ENCODE results near the gene CLMN. TPM values are rescaled to one million over a fixed set of nuclear protein-coding genes. Genes with fewer than 3 reads are reported as not detected.

The CLMN gene
- total and polyA plus RNA-seq, 2 donors (not counting 3 experiments of a cell fraction or from before 2014, with no cell fraction given), result 0.72 to 9.6 TPM

GRCh38 chr14:95290021-95290420, 29.7 kb downstream of the CLMN start:
- Histone ChIP-seq H3K79me2 (ENCODE audit: control insufficient read depth, insufficient read depth, low read length) (no peaks in the 10 kb centered on the region), H3K9me3 (replicated peaks; ENCODE audit: control insufficient read depth, insufficient read depth, low read length) (no peaks in the 10 kb centered on the region), H3K4me2 (ENCODE audit: insufficient read depth, low read length) (no peak overlapping the region), H3K4me1 (ENCODE audit: control insufficient read depth, extremely low read depth, insufficient read depth, low read length) (peaks cover 10% of the 10 kb centered on the region), H3K27me3 (ENCODE audit: control insufficient read depth in 2 of 2, insufficient read depth in 2 of 2, low read length in 2 of 2) (no peaks in the 10 kb centered on the region), H3K9ac (replicated peaks; ENCODE audit: extremely low read depth, insufficient read depth, low read length) (no peak overlapping the region), H4K20me1 (replicated peaks; ENCODE audit: control insufficient read depth, extremely low read depth, insufficient read depth, low read length) (no peaks in the 10 kb centered on the region), H3K36me3 (ENCODE audit: control insufficient read depth in 2 of 2, extremely low read depth in 1 of 2, insufficient read depth in 2 of 2, low read length in 2 of 2) (no peaks in the 10 kb centered on the region), H2AFZ (ENCODE audit: low read depth, low read length) (no peak overlapping the region), H3K4me3 (replicated peaks in 1 of 3; ENCODE audit: insufficient read depth in 1 of 3, low read depth in 1 of 3, low read length in 3 of 3) (no peak overlapping the region), H3K9me1 (replicated peaks; ENCODE audit: control insufficient read depth, extremely low read depth, insufficient read depth, low read length) (no peaks in the 10 kb centered on the region), H3K27ac (ENCODE audit: insufficient read depth, low read depth, low read length) (no peak overlapping the region)
- ChIA-PET POLR2A (no interaction called here), CTCF (no interaction called here)
- FAIRE-seq (no peak), DNase-seq (ENCODE audit: low read depth, low spot score) (no peak)
- intact Hi-C loops (cut with micrococcal nuclease) (no loop called here), dilution Hi-C loops (cut with MboI; ENCODE audit: extremely low pct_ligation_motif_present, low sequenced_read_pairs) (no loop called here)
- no TSS peak for BruUV-seq (replicated peaks)
- TF ChIP-seq MAX (IDR thresholded peaks at IDR 0.05; ENCODE audit: insufficient read depth, insufficient read length) (no peak), MYC (IDR thresholded peaks at IDR 0.05; ENCODE audit: low read depth, low read length) (no peak), FOS (IDR thresholded peaks at IDR 0.05; ENCODE audit: borderline replicate concordance, insufficient read depth, low read length) (no peak), JUN (IDR thresholded peaks at IDR 0.05; ENCODE audit: borderline replicate concordance, insufficient read depth, insufficient read length, low read depth) (no peak), POLR2A (IDR thresholded peaks at IDR 0.05; ENCODE audit: low read depth, low read length) (no peak), EZH2 (IDR thresholded peaks at IDR 0.05; ENCODE audit: borderline replicate concordance, low read depth, low read length, severe bottlenecking) (no peak), POLR2AphosphoS5 (IDR thresholded peaks at IDR 0.05; ENCODE audit: insufficient read depth, low read depth, low read length) (no peak), GATA2 (IDR thresholded peaks at IDR 0.05; ENCODE audit: insufficient read depth, insufficient read length, low read depth, low read length) (no peak)
- TF ChIP-seq, protein P1, sequence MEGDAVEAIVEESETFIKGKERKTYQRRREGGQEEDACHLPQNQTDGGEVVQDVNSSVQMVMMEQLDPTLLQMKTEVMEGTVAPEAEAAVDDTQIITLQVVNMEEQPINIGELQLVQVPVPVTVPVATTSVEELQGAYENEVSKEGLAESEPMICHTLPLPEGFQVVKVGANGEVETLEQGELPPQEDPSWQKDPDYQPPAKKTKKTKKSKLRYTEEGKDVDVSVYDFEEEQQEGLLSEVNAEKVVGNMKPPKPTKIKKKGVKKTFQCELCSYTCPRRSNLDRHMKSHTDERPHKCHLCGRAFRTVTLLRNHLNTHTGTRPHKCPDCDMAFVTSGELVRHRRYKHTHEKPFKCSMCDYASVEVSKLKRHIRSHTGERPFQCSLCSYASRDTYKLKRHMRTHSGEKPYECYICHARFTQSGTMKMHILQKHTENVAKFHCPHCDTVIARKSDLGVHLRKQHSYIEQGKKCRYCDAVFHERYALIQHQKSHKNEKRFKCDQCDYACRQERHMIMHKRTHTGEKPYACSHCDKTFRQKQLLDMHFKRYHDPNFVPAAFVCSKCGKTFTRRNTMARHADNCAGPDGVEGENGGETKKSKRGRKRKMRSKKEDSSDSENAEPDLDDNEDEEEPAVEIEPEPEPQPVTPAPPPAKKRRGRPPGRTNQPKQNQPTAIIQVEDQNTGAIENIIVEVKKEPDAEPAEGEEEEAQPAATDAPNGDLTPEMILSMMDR (IDR thresholded peaks at IDR 0.05; ENCODE audit: extremely low read depth in 1 of 2, insufficient read depth in 1 of 2, low read depth in 1 of 2, low read length in 2 of 2), result no peak
